ENCODE data around the gene RFWD3. TPM values are rescaled to one million over a fixed set of nuclear protein-coding genes. Genes with fewer than 3 reads are reported as not detected.

The RFWD3 gene
- total RNA-seq, 4 donors from 2014 or later = 13.5 to 32.8 (median 21.0) TPM

DNA sequence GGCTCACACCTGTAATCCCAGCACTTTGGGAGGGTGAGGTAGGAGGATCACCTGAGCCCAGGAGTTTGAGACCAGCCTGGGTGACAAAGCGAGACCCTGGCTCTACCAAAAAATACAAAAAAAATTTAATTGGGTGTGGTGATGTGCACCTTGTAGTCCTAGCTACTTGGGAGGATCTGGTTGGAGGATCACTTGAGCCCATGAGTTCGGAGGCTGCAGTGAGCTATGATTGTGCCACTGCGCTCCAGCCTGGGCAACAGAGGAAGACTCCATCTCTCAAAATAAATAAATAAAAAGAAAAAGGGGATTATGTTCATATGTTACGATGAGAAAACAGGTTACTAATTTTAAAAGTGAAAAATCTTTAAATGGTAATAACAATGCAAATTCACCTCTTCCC is 33.0 kb upstream of the RFWD3 start:
- TF ChIP-seq EP300 (IDR thresholded peaks at IDR 0.05) = no peak
- TF ChIP-seq POLR2A (IDR thresholded peaks at IDR 0.05) = no peak
- no peak for TF ChIP-seq CTCF (IDR thresholded peaks at IDR 0.05)
- H3K27me3 ChIP-seq = no peaks in the 10 kb centered on the region
- peak overlapping the region; percentile 61 to 91 (median 72) for H3K4me3 ChIP-seq
- no peaks in the 10 kb centered on the region for H3K9me3 ChIP-seq
- H3K4me1 ChIP-seq = peaks cover 0 to 29% (median 12%) of the 10 kb centered on the region in 4 donors
- WGBS, 2 donors = 80 to 83% methylated on average over 4 of the region's 4 CpGs
- peak overlapping the region in 3 of 4 donors; percentile 86 to 92 (median 87) for H3K27ac ChIP-seq
- no peak for DNase-seq (ENCODE audit: low spot score in 2 of 2)
- peaks cover 0 to 6% (median 0%) of the 10 kb centered on the region in 3 donors for H3K36me3 ChIP-seq

GRCh38 chr16:74698222-74698621 is 31.5 kb upstream of the RFWD3 start:
- no peaks in the 10 kb centered on the region for H3K9me3 ChIP-seq
- DNase-seq (ENCODE audit: low spot score in 2 of 2) = no peak
- H3K27me3 ChIP-seq = no peaks in the 10 kb centered on the region
- peaks cover 0 to 29% (median 12%) of the 10 kb centered on the region in 4 donors for H3K4me1 ChIP-seq
- H3K4me3 ChIP-seq = no peak overlapping the region
- H3K36me3 ChIP-seq = peaks cover 0 to 14% (median 0%) of the 10 kb centered on the region in 3 donors
- no peak for TF ChIP-seq EP300 (IDR thresholded peaks at IDR 0.05)
- TF ChIP-seq CTCF (IDR thresholded peaks at IDR 0.05) = no peak
- TF ChIP-seq POLR2A (IDR thresholded peaks at IDR 0.05) = no peak
- H3K27ac ChIP-seq = peak overlapping the region in 1 of 4 donors; percentile 27
- WGBS, 2 donors = 63 to 65% methylated on average over 4 of the region's 4 CpGs

DNA sequence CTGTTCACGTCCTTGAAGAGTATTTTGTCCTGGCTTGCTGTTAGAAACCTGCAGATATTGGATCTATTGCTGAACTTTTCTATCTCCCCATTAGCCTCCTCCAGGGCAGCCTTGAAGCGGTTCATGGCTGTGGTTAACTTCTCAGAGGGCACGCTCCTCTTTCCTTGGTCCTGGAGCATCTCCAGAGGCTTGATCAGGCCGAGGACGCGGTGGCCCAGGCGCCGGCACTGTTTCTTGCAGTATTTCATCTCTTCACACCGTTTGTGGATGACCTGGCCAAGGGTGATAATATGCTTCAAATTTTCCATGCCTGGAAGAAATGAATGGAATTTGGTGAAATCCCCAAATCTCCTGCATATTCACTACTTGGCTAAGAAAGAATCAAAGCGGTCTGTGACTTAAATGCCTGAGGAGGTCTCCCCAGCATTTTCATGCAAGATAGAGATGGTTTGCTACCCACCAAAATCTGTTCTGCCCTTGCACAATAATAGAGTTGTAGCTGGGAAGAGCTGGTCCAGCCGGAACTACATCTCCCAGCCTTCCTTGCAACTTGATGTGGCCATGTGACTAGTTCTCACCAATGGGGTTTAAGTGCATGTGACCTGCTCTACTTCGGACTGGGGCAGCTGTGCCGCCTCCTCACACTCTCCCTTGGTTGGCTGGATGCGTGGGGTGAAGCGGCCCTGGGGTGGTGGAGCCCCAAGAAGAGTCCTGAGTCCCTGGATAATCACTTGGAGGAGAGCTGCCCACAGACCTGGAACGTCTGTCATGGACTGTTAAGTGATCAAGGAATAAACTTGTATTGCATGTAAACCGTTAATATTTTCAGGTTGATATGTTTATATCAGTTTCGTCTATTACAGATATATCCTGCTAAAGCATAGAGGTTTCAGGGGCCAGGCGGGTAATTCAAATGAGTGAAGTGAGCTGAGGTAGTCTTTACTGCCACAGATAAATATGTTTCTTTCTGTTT is 29.1 kb upstream of the RFWD3 start:
- peaks cover 0 to 37% (median 0%) of the 10 kb centered on the region in 3 donors for H3K36me3 ChIP-seq
- no peaks in the 10 kb centered on the region for H3K27me3 ChIP-seq
- H3K9me3 ChIP-seq = no peaks in the 10 kb centered on the region
- TF ChIP-seq CTCF (IDR thresholded peaks at IDR 0.05) (no peak), POLR2A (IDR thresholded peaks at IDR 0.05) (peak in 1 of 2 donors; percentile 33), EP300 (IDR thresholded peaks at IDR 0.05) (peak in 1 of 2 donors; percentile 77)
- peak overlapping the region; percentile 22 to 46 (median 34) for H3K4me3 ChIP-seq
- peak overlapping the region in 3 of 4 donors; percentile 50 to 69 (median 50) for H3K27ac ChIP-seq
- 49 to 52% methylated on average over 19 of the region's 19 CpGs for WGBS, 2 donors
- peaks cover 0 to 19% (median 8%) of the 10 kb centered on the region in 4 donors for H3K4me1 ChIP-seq
- peak; percentile 53 to 94 for DNase-seq (ENCODE audit: low spot score in 2 of 2)

DNA sequence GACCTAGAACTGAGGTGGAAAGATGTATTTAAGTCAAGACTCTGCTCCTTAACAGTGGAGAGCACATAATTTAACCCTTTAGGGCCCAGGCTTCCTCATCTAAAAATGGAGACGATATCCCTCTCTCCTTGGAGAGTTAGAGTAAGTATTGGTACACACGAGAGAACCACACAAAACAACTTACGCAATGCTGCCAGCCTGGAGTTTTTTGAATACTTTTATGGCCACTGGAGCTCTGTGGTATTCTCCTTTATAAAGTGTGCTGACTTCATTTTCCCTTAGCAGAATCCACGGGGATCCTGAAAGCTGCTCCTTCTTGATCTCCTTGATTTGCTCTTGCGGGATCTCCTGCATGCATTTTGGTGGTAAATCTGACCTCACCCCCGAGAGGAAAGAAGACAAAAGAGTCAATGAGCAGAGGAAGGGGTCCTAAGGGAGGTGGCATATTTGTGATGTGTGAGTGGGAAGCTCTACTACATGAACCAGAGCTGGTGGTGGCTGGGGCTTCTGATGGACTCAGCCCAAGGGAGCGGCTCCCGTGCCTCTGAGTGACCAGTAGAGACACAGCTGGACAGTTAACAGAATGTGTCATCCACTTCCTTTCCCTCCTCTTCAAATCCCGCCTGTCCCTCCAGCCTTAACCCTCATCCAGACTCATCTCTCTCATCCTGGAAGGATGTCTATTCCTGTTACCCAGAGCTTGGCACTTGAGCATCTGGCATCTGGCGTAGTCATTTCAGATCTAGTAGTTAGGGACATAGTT is 24.6 kb upstream of the RFWD3 start:
- WGBS, 2 donors = 73 to 74% methylated on average over 10 of the region's 10 CpGs
- no peak for TF ChIP-seq CTCF (IDR thresholded peaks at IDR 0.05)
- TF ChIP-seq EP300 (IDR thresholded peaks at IDR 0.05) = no peak
- no peak for TF ChIP-seq POLR2A (IDR thresholded peaks at IDR 0.05)
- DNase-seq (ENCODE audit: low spot score in 2 of 2) = no peak
- Histone ChIP-seq H3K36me3 (peaks cover 0 to 71% (median 0%) of the 10 kb centered on the region in 3 donors), H3K4me3 (no peak overlapping the region), H3K9me3 (no peaks in the 10 kb centered on the region), H3K4me1 (peaks cover 0 to 3% (median 0%) of the 10 kb centered on the region in 4 donors), H3K27ac (no peak overlapping the region), H3K27me3 (no peaks in the 10 kb centered on the region)
